ENCODE results near the gene MARCKSL1. TPM values are rescaled to one million over a fixed set of nuclear protein-coding genes. Genes with fewer than 3 reads are reported as not detected.

Gene MARCKSL1
- total RNA-seq, 1 donor from 2014 or later: 103 TPM

DNA sequence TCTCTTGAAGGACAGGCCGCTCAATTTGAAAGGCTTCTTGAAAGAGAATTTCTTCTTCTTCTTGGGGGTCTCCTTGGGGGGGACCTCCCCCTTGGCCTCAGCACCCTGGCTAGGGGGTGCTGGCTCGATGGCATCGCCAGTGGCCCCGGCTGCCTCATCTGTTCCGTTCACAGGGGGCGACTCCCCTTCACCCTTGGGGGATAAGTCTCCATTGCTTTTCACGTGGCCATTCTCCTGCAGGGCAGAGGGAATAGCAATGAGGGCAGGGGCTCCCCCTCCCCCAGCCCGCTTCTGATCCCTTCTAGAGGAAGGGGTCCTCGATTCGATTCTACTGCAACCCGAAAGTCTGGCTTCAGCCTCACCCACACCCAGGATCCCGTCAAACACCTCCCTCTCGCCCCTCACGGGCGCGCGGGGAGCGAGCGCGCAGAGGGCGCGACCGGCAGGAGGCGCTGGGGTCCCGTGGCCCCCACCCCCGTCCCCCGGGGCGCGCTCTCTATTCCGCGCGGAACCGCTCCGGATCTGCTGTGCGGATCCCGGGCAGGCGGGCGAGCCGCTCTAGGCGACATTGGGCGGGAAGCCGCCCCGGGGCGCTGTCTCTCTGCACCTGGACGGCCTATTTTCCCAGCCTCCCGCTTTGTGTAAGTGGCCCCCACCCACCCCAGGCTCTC lies 1.0 kb downstream of the MARCKSL1 start:
- Mint-ChIP-seq H3K4me3 (ENCODE audit: unreplicated experiment) (peak overlapping the region; percentile 92), H3K4me1 (ENCODE audit: low read depth) (peaks cover 23% of the 10 kb centered on the region), H3K27ac (ENCODE audit: unreplicated experiment) (peak overlapping the region; percentile 72), H3K27me3 (ENCODE audit: low read depth) (no peaks in the 10 kb centered on the region), H3K36me3 (ENCODE audit: low read depth) (peaks cover 13% of the 10 kb centered on the region), H3K9me3 (ENCODE audit: low read depth) (no peaks in the 10 kb centered on the region)
- no peak for DNase-seq (ENCODE audit: low spot score)
- TF ChIP-seq, protein P1, sequence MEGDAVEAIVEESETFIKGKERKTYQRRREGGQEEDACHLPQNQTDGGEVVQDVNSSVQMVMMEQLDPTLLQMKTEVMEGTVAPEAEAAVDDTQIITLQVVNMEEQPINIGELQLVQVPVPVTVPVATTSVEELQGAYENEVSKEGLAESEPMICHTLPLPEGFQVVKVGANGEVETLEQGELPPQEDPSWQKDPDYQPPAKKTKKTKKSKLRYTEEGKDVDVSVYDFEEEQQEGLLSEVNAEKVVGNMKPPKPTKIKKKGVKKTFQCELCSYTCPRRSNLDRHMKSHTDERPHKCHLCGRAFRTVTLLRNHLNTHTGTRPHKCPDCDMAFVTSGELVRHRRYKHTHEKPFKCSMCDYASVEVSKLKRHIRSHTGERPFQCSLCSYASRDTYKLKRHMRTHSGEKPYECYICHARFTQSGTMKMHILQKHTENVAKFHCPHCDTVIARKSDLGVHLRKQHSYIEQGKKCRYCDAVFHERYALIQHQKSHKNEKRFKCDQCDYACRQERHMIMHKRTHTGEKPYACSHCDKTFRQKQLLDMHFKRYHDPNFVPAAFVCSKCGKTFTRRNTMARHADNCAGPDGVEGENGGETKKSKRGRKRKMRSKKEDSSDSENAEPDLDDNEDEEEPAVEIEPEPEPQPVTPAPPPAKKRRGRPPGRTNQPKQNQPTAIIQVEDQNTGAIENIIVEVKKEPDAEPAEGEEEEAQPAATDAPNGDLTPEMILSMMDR (IDR thresholded peaks at IDR 0.05): peak; percentile 86

DNA sequence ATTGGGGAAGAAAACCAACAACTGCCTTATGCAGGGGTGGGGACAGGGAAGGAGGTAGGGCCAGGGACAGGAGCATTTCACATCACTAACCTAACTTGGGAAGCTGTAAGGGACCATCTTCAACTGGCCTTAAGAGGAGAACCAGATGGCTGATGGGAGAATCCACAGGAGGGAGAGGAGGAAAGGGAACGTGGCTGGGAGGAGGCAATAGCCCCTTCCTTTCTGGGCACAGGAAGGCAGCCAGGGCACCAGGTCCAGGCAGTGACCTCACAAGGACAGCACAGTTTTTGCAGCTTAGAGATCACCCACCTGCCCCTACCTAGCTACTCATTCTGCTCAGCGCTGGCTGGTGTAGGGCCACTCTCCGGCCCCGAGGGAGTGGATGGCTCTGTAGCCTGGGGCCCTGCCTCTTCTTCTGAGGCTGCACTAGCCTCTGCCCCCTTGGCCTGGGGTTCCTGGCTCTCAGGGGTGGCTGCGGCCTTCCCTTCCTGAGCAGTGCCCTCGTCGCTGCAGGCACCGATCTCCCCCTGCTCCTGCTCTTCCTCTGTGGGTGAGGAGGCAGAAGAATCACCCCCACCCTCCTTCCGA lies 1.7 kb downstream of the MARCKSL1 start:
- TF ChIP-seq, protein P1 (IDR thresholded peaks at IDR 0.05): no peak
- Mint-ChIP-seq H3K36me3 (ENCODE audit: low read depth) (peaks cover 16% of the 10 kb centered on the region), H3K4me1 (ENCODE audit: low read depth) (peaks cover 23% of the 10 kb centered on the region), H3K27ac (ENCODE audit: unreplicated experiment) (peak overlapping the region; percentile 75), H3K4me3 (ENCODE audit: unreplicated experiment) (peak overlapping the region; percentile 92), H3K27me3 (ENCODE audit: low read depth) (no peaks in the 10 kb centered on the region), H3K9me3 (ENCODE audit: low read depth) (no peaks in the 10 kb centered on the region)
- DNase-seq (ENCODE audit: low spot score): no peak

DNA sequence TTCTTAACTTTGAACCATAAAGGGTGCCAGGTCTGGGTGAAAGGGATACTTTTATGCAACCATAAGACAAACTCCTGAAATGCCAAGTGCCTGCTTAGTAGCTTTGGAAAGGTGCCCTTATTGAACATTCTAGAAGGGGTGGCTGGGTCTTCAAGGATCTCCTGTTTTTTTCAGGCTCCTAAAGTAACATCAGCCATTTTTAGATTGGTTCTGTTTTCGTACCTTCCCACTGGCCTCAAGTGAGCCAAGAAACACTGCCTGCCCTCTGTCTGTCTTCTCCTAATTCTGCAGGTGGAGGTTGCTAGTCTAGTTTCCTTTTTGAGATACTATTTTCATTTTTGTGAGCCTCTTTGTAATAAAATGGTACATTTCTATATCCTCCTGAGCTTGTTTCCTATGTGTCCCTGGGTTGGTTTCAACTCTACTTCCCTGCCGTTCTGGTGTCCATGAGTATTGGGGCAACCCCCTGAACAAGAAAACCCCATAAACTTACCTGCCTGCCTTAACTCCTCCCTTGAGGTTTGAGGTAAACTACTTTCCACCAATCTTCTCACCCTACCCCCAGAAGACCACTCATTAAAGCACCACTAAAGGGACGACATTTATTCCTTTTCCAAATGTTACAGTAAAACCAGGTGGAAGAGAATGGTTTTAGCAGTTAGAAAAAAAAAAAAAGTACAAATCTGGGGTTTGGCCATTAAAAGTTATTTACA lies 2.6 kb downstream of the MARCKSL1 start:
- peaks cover 17% of the 10 kb centered on the region for H3K36me3 Mint-ChIP-seq (ENCODE audit: low read depth)
- peak overlapping the region; percentile 8 for H3K27ac Mint-ChIP-seq (ENCODE audit: unreplicated experiment)
- no peaks in the 10 kb centered on the region for H3K27me3 Mint-ChIP-seq (ENCODE audit: low read depth)
- peaks cover 23% of the 10 kb centered on the region for H3K4me1 Mint-ChIP-seq (ENCODE audit: low read depth)
- H3K4me3 Mint-ChIP-seq (ENCODE audit: unreplicated experiment): peak overlapping the region; percentile 92
- TF ChIP-seq, protein P1 (IDR thresholded peaks at IDR 0.05): no peak
- H3K9me3 Mint-ChIP-seq (ENCODE audit: low read depth): no peaks in the 10 kb centered on the region
- DNase-seq (ENCODE audit: low spot score): no peak

DNA sequence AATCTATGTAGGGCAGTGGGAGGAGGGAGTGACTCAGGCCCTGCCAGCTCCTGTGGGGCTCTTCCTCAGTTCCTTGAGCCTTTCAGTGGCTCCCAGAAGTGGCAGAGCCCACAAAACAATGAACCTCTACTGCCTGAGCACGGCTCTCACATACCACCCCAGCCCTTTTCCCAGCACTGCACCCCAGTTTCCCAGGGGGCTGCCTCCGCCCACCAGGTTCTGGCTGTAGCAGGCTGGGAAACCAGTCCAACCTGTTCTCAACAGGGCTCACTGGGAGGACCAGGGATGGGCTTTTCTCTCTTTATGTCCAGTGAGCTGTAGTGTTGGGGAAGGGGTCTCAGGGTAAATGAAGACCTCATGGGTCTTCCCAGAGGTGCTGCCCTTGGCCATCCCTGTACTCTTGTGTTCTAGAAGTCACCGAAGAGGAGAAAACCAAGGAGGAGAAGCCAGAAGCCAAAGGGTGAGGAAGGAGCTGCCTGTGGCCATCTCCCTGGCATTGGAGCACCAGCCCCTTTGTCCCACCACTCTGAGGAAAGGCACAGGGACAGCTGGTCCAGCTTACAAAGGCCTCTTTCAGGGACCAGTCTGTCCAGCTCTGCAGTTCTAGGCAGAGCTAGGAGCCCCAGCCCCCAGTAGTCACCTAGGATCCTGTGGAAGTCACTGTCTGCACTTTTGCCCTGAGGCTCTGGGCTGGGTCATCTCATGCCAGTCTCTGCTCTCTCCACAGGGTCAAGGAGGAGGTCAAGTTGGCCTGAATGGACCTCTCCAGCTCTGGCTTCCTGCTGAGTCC lies 3.5 kb downstream of the MARCKSL1 start:
- no peak for DNase-seq (ENCODE audit: low spot score)
- H3K27ac Mint-ChIP-seq (ENCODE audit: unreplicated experiment): no peak overlapping the region
- peaks cover 21% of the 10 kb centered on the region for H3K36me3 Mint-ChIP-seq (ENCODE audit: low read depth)
- TF ChIP-seq, protein P1 (IDR thresholded peaks at IDR 0.05): no peak
- no peaks in the 10 kb centered on the region for H3K27me3 Mint-ChIP-seq (ENCODE audit: low read depth)
- no peak overlapping the region for H3K4me3 Mint-ChIP-seq (ENCODE audit: unreplicated experiment)
- H3K9me3 Mint-ChIP-seq (ENCODE audit: low read depth): no peaks in the 10 kb centered on the region
- H3K4me1 Mint-ChIP-seq (ENCODE audit: low read depth): peaks cover 23% of the 10 kb centered on the region

DNA sequence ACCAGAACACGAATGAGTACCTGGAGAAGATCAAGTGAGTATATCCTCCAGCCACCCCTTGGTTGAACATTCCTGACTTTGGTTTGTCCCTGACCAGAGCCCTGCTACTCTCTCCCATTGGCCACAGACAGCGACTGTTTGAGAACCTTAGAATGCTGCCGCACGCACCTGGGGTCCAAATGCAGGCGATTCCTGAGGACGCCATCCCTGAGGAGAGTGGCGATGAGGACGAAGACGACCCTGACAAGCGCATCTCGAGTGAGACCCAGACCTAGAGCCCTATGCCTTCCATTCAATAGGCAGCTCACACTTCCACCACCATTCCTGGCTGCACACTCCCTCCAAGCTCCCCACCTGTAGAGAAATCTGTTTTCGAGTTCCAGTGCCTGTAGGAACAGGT lies 4.5 kb downstream of the MARCKSL1 start:
- no peaks in the 10 kb centered on the region for H3K9me3 Mint-ChIP-seq (ENCODE audit: low read depth)
- DNase-seq (ENCODE audit: low spot score): no peak
- H3K27ac Mint-ChIP-seq (ENCODE audit: unreplicated experiment): no peak overlapping the region
- H3K36me3 Mint-ChIP-seq (ENCODE audit: low read depth): peaks cover 24% of the 10 kb centered on the region
- H3K27me3 Mint-ChIP-seq (ENCODE audit: low read depth): no peaks in the 10 kb centered on the region
- H3K4me3 Mint-ChIP-seq (ENCODE audit: unreplicated experiment): no peak overlapping the region
- TF ChIP-seq, protein P1 (IDR thresholded peaks at IDR 0.05): no peak
- H3K4me1 Mint-ChIP-seq (ENCODE audit: low read depth): peaks cover 19% of the 10 kb centered on the region
